CD4-positive, alpha-beta T cell treated with Interleukin-17A for 4 hours (primary cell): Measurements from ENCODE around the gene TSEN54.

Source experiments
- DNase-seq: peaks from one replicate; pipeline ENCODE4 v3.0.0-alpha.2; 2020; ENCODE audit warnings: mixed read lengths

Gene TSEN54

GRCh38 chr17:75504347-75505151, 11.8 kb upstream of the TSEN54 start:
- peak; percentile 58 for DNase-seq

- DNase-seq = no peak
Measured at GRCh38 chr17:75505152-75505409, 11.2 kb upstream of the TSEN54 start.

- no peak for DNase-seq
Measured at GRCh38 chr17:75505640-75506039, 10.7 kb upstream of the TSEN54 start.

- DNase-seq = no peak
Measured at GRCh38 chr17:75506134-75506533, 10.2 kb upstream of the TSEN54 start.

GRCh38 chr17:75506888-75507287, 9.4 kb upstream of the TSEN54 start:
- DNase-seq = no peak

GRCh38 chr17:75507733-75508719, 8.3 kb upstream of the TSEN54 start:
- no peak for DNase-seq

GRCh38 chr17:75508931-75509361, 7.4 kb upstream of the TSEN54 start:
- no peak for DNase-seq

- DNase-seq = no peak
Measured at GRCh38 chr17:75509528-75510258, 6.6 kb upstream of the TSEN54 start.

GRCh38 chr17:75511270-75511609, 5.1 kb upstream of the TSEN54 start:
- no peak for DNase-seq

- DNase-seq = no peak
Measured at GRCh38 chr17:75511610-75512575, 4.4 kb upstream of the TSEN54 start.

- DNase-seq = no peak
Measured at GRCh38 chr17:75512926-75513640, 3.2 kb upstream of the TSEN54 start.

- DNase-seq = no peak
Measured at GRCh38 chr17:75513641-75514000, 2.7 kb upstream of the TSEN54 start.

GRCh38 chr17:75514299-75514918, 1.9 kb upstream of the TSEN54 start:
- DNase-seq = peak; percentile 12

GRCh38 chr17:75514919-75515495, 1.3 kb upstream of the TSEN54 start:
- DNase-seq = no peak

GRCh38 chr17:75515496-75516254, 653 bp upstream of the TSEN54 start, which contains the start of gene CASKIN2:
Gene CASKIN2, minus strand, starts transcription at chr17:75515537. Its CDS starts 1,733 bp downstream, at chr17:75513804.
- DNase-seq = peak; percentile 82

- peak; percentile 50 for DNase-seq
Measured at GRCh38 chr17:75516619-75517296, 430 bp downstream of the TSEN54 start.

GRCh38 chr17:75517297-75517865, 1.1 kb downstream of the TSEN54 start:
- peak; percentile 45 for DNase-seq

GRCh38 chr17:75518201-75518600, 1.9 kb downstream of the TSEN54 start:
- peak; percentile 49 for DNase-seq
